GM23338 (cell line): ENCODE results near the gene CA12. TPM values are rescaled to one million over a fixed set of nuclear protein-coding genes. Genes with fewer than 3 reads are reported as not detected.

Experiments used
- CREB1 ChIP-seq: fragments of 250-450 bp; sonication (Bioruptor Pico); IDR thresholded peaks from 2 replicates; pipeline ENCODE4 v1.5.0; 2020; ENCODE audit warnings: low read depth, mild to moderate bottlenecking, moderate library complexity
- NANOG ChIP-seq: IDR thresholded peaks from 2 replicates; pipeline ENCODE4 v1.6.1; 2016; ENCODE audit warnings: antibody characterized with exemption, borderline replicate concordance
- POLR2AphosphoS5 ChIP-seq: IDR thresholded peaks from 2 replicates; pipeline ENCODE4 v1.6.1; 2016; ENCODE audit warnings: antibody characterized with exemption, low read depth
- STAT1 ChIP-seq: IDR thresholded peaks from one replicate; pipeline ENCODE4 v1.6.1; 2016; ENCODE audit warnings: antibody characterized with exemption; ENCODE audit not compliant: unreplicated experiment
- ZNF331 ChIP-seq: fragments of 250-450 bp; sonication (Bioruptor Pico); IDR thresholded peaks from 2 replicates; pipeline ENCODE4 v1.5.0; 2020; ENCODE audit warnings: low read depth, mild to moderate bottlenecking, moderate library complexity
- polyA plus RNA-seq: library from polyadenylated mRNA; unstranded; fragments of >200 nt; fragmentation: Nextera tagmentation; extraction: Ambion mirVana; gene quantifications from 2 replicates; pipeline ENCODE4 v1.2.1, GENCODE V29; 2016
- total RNA-seq: library from RNA; depleted of rRNA; stranded (reverse); fragments of >200 nt; shearing (Covaris generic); gene quantifications from 2 replicates; pipeline ENCODE4 v1.2.3, GENCODE V29; 2014; rRNA removed
- TF ChIP-seq, protein P1 (sequence below): fragments of 250-450 bp; sonication (Bioruptor Pico); IDR thresholded peaks from 2 replicates; pipeline ENCODE4 v1.5.0; 2020; ENCODE audit warnings: mild to moderate bottlenecking, moderate library complexity
- TF ChIP-seq, protein P2 (sequence below): IDR thresholded peaks from one replicate; pipeline ENCODE4 v1.6.1; 2018; ENCODE audit warnings: antibody characterized with exemption; ENCODE audit not compliant: unreplicated experiment
- TF ChIP-seq, protein P3 (sequence below), 2 experiments: fragments of 200-600 bp in 1 of 2; sonication (generic) in 1 of 2; conservative IDR thresholded peaks; 2 replicates each; pipeline versions ENCODE4 v1.5.1 to v1.6.1; 2016 to 2017; ENCODE audit warnings: antibody characterized with exemption in 2 of 2, low read depth in 2 of 2, mild to moderate bottlenecking in 2 of 2, moderate library complexity in 1 of 2

CA12 gene
- total and polyA plus RNA-seq, 2 experiments from 2014 or later, result 2.9 to 5.2 TPM

DNA sequence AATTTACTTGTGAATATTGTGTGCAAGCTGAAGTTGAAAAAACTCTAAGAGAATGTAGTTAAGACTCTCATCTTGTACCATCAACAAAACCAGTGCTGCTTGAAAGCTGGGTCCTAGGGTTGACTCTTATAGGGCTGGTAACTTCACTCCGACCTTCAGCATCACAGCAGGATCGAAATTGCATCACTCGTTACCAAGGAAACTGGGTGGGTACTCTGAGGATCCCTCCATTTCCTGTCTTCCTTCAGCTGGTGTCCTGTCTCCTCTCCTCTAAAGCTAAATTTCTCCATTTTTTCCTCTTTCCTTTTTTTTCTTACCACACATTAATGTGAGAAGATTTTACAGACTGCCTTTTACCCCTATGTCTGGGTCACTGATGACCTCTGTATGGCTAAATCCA lies 107.2 kb downstream of the CA12 start (continued):
- TF ChIP-seq, protein P1, sequence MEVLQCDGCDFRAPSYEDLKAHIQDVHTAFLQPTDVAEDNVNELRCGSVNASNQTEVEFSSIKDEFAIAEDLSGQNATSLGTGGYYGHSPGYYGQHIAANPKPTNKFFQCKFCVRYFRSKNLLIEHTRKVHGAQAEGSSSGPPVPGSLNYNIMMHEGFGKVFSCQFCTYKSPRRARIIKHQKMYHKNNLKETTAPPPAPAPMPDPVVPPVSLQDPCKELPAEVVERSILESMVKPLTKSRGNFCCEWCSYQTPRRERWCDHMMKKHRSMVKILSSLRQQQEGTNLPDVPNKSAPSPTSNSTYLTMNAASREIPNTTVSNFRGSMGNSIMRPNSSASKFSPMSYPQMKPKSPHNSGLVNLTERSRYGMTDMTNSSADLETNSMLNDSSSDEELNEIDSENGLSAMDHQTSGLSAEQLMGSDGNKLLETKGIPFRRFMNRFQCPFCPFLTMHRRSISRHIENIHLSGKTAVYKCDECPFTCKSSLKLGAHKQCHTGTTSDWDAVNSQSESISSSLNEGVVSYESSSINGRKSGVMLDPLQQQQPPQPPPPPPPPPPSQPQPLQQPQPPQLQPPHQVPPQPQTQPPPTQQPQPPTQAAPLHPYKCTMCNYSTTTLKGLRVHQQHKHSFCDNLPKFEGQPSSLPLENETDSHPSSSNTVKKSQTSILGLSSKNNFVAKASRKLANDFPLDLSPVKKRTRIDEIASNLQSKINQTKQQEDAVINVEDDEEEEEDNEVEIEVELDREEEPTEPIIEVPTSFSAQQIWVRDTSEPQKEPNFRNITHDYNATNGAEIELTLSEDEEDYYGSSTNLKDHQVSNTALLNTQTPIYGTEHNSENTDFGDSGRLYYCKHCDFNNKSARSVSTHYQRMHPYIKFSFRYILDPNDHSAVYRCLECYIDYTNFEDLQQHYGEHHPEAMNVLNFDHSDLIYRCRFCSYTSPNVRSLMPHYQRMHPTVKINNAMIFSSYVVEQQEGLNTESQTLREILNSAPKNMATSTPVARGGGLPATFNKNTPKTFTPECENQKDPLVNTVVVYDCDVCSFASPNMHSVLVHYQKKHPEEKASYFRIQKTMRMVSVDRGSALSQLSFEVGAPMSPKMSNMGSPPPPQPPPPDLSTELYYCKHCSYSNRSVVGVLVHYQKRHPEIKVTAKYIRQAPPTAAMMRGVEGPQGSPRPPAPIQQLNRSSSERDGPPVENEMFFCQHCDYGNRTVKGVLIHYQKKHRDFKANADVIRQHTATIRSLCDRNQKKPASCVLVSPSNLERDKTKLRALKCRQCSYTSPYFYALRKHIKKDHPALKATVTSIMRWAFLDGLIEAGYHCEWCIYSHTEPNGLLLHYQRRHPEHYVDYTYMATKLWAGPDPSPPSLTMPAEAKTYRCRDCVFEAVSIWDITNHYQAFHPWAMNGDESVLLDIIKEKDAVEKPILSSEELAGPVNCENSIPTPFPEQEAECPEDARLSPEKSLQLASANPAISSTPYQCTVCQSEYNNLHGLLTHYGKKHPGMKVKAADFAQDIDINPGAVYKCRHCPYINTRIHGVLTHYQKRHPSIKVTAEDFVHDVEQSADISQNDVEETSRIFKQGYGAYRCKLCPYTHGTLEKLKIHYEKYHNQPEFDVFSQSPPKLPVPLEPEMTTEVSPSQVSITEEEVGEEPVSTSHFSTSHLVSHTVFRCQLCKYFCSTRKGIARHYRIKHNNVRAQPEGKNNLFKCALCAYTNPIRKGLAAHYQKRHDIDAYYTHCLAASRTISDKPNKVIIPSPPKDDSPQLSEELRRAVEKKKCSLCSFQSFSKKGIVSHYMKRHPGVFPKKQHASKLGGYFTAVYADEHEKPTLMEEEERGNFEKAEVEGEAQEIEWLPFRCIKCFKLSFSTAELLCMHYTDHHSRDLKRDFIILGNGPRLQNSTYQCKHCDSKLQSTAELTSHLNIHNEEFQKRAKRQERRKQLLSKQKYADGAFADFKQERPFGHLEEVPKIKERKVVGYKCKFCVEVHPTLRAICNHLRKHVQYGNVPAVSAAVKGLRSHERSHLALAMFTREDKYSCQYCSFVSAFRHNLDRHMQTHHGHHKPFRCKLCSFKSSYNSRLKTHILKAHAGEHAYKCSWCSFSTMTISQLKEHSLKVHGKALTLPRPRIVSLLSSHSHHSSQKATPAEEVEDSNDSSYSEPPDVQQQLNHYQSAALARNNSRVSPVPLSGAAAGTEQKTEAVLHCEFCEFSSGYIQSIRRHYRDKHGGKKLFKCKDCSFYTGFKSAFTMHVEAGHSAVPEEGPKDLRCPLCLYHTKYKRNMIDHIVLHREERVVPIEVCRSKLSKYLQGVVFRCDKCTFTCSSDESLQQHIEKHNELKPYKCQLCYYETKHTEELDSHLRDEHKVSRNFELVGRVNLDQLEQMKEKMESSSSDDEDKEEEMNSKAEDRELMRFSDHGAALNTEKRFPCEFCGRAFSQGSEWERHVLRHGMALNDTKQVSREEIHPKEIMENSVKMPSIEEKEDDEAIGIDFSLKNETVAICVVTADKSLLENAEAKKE (CRISPR knock-in tag), result no peak
- no peak for TF ChIP-seq POLR2AphosphoS5
- no peak for TF ChIP-seq CREB1 (CRISPR knock-in tag)
- no peak for TF ChIP-seq NANOG
- TF ChIP-seq, protein P2, sequence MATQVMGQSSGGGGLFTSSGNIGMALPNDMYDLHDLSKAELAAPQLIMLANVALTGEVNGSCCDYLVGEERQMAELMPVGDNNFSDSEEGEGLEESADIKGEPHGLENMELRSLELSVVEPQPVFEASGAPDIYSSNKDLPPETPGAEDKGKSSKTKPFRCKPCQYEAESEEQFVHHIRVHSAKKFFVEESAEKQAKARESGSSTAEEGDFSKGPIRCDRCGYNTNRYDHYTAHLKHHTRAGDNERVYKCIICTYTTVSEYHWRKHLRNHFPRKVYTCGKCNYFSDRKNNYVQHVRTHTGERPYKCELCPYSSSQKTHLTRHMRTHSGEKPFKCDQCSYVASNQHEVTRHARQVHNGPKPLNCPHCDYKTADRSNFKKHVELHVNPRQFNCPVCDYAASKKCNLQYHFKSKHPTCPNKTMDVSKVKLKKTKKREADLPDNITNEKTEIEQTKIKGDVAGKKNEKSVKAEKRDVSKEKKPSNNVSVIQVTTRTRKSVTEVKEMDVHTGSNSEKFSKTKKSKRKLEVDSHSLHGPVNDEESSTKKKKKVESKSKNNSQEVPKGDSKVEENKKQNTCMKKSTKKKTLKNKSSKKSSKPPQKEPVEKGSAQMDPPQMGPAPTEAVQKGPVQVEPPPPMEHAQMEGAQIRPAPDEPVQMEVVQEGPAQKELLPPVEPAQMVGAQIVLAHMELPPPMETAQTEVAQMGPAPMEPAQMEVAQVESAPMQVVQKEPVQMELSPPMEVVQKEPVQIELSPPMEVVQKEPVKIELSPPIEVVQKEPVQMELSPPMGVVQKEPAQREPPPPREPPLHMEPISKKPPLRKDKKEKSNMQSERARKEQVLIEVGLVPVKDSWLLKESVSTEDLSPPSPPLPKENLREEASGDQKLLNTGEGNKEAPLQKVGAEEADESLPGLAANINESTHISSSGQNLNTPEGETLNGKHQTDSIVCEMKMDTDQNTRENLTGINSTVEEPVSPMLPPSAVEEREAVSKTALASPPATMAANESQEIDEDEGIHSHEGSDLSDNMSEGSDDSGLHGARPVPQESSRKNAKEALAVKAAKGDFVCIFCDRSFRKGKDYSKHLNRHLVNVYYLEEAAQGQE, result no peak
- TF ChIP-seq, protein P3, sequence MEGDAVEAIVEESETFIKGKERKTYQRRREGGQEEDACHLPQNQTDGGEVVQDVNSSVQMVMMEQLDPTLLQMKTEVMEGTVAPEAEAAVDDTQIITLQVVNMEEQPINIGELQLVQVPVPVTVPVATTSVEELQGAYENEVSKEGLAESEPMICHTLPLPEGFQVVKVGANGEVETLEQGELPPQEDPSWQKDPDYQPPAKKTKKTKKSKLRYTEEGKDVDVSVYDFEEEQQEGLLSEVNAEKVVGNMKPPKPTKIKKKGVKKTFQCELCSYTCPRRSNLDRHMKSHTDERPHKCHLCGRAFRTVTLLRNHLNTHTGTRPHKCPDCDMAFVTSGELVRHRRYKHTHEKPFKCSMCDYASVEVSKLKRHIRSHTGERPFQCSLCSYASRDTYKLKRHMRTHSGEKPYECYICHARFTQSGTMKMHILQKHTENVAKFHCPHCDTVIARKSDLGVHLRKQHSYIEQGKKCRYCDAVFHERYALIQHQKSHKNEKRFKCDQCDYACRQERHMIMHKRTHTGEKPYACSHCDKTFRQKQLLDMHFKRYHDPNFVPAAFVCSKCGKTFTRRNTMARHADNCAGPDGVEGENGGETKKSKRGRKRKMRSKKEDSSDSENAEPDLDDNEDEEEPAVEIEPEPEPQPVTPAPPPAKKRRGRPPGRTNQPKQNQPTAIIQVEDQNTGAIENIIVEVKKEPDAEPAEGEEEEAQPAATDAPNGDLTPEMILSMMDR (conservative IDR thresholded peaks at IDR 0.05; ENCODE audit: low read depth in 2 of 2), result no peak
- no peak for TF ChIP-seq ZNF331 (CRISPR knock-in tag)
- no peak for TF ChIP-seq STAT1

Other genes starting within 250 kb of the CA12 start
- 48.2 and 85.9 TPM in 2 replicates for gene RPS27L, start 224.4 kb downstream of the CA12 start, total RNA-seq
- gene RPS27L, start 224.4 kb downstream of the CA12 start, polyA plus RNA-seq, result 1,011 and 1,086 TPM in 2 replicates
- 38.1 and 41.7 TPM in 2 replicates for gene RAB8B, start 192.2 kb downstream of the CA12 start, total RNA-seq
- 23.2 and 23.5 TPM in 2 replicates for gene RAB8B, start 192.2 kb downstream of the CA12 start, polyA plus RNA-seq
- 23.8 and 24.4 TPM in 2 replicates for gene APH1B, start 104.2 kb downstream of the CA12 start, total RNA-seq
- gene APH1B, start 104.2 kb downstream of the CA12 start, polyA plus RNA-seq, result 14.3 and 16.3 TPM in 2 replicates
- gene USP3, start 122.7 kb upstream of the CA12 start, total RNA-seq, result 9.7 and 22.5 TPM in 2 replicates
- gene USP3, start 122.7 kb upstream of the CA12 start, polyA plus RNA-seq, result 7.6 and 9.9 TPM in 2 replicates
- 0.19 TPM in 1 of 2 replicates, not detected in the other for gene FBXL22, start 215.5 kb upstream of the CA12 start, total RNA-seq
- 0.26 and 1.2 TPM in 2 replicates for gene FBXL22, start 215.5 kb upstream of the CA12 start, polyA plus RNA-seq